Right ventricle myocardium inferior (tissue), 1 donor: ENCODE measurements around the gene KMT2B. TPM values are rescaled to one million over a fixed set of nuclear protein-coding genes. Genes with fewer than 3 reads are reported as not detected.
A peak's percentile ranks its signal among the peaks of the same experiment; 100 is the strongest.

ENCODE experiments used
- ATAC-seq: fragments of 200-7000 bp; cut with Tn5 transposase; one replicate; pipeline ENCODE4 v1.9.1; 2020; ENCODE audit warnings: mild to moderate bottlenecking, moderate library complexity
- DNase-seq: peaks from one replicate; pipeline ENCODE4 v3.0.0; 2021; ENCODE audit errors: missing footprints
- intact Hi-C: fragments of 100-400 bp; cut with DNase I; formaldehyde crosslinking; loops from one replicate; pipeline ENCODE4 v1.11.0; 2022
- total RNA-seq: library from RNA; stranded (reverse); fragmentation: NEBNext Ultra II Directional; extraction: Animal tissue kit (Norgen Biotek cat#: 25700); gene quantifications from one replicate; pipeline ENCODE4 v1.2.1, GENCODE V29; 2021
- donor health status: DM: no; HTN: yes; CAD: no; lungs with severe emphysema.

Gene KMT2B
- total RNA-seq, 1 donor from 2014 or later: 12.7 TPM

- DNase-seq (peak; percentile 69), ATAC-seq (no peak)
- intact Hi-C loops: no loop called here
These were observed 34.3 kb downstream of the KMT2B start for GRCh38 chr19:35751839-35752745.

GRCh38 chr19:35752746-35753350 is 35.0 kb downstream of the KMT2B start:
- no peak for ATAC-seq
- peak; percentile 63 for DNase-seq
- intact Hi-C loops: no loop called here

DNA sequence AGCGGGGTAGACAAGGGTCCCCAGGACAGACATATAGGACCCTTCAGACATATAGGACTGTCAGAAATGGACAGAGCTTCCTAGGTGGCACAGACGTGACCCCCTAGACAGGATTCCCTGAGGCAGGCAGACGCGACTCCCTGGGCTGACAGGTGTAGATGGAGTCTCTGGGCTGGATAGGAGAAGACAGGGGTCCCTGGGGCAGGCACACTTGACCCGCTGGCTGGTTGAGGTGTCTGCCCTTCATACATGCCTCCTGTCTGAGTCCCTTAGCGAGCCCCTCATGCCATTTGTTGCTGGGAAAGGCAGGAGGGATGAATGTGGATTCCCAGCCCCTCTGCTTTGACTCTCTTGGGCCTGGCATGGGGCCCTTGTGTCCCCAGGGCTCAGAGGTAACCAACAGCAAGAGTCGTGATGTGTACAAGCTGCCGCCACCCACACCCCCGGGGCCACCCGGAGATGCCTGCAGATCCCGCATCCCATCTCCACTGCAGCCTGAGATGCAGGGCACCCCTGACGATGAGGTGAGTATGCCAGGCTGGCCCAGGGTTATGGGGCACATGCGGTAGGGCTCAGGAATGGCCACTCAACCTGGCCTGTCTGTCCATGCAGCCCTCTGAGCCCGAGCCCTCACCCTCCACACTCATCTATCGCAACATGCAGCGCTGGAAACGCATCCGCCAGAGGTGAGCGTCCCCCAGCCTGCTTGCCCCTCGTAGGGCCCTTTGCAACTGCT is 36.0 kb downstream of the KMT2B start:
- ATAC-seq (no peak), DNase-seq (peak; percentile 63)
- intact Hi-C loops: no loop called here

DNA sequence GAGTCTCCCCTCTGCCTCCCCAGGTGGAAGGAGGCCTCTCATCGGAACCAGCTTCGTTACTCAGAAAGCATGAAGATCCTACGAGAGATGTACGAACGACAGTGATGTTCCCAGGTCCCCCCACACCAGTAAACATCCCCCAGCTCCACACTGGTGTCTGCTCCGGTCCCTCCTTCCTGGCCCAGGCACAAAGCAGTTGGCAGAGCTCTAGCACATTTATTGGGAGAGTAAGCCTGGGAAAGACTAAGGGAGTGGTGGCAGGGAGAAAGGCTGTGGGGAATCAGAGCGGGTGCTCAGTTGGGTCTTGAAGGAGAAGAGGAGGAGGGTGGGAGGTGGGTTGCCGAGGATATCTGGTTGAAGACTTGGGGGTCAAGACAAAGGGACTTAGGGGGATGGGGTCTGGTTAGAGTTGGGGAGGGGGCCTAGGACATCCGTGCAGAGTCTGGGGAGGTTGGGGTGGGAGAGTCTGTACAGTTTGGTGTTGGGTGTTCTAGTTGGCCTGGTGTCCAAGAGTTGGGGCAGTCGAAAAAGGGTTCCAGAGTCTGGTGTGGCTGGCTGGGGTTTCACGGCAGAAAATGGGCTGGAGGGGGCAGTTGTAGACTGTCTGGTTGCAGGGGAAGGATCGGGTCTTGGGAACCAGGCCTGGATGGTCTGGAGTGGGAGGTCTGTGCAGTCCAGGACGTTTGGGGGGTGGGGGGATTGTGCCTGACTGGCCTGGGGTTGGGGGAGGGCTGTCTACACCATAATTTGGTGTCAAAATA is 36.7 kb downstream of the KMT2B start:
- ATAC-seq (no peak), DNase-seq (peak; percentile 20)
- intact Hi-C loops: no loop called here

DNA sequence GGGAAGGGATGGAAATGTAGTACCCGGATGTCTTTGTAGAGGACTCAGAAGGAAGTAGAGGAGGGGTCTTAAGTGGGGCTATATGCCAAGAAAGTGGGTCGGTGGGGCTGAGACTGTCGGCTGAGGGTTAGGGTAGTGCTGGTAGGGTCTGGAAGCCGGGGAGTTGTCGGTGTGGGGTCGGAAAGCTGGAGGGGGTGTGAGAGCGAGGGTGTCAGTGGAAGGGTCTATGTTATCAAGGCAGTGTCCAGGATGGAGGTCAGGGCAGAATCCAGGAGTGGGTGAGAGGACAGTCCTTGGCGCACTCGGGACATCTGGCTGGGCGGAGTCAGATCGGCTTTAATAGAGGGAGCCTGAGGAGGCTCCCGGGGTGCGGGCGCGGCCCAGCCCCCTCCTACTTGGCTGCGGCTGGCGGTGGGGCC is 37.3 kb downstream of the KMT2B start:
- intact Hi-C loops: no loop called here
- ATAC-seq: peak; percentile 56
- DNase-seq: no peak

GRCh38 chr19:35755550-35756376 is 38.0 kb downstream of the KMT2B start:
- intact Hi-C loops: no loop called here
- peak; percentile 61 for ATAC-seq
- DNase-seq: peak; percentile 94

GRCh38 chr19:35756377-35757230 is 38.8 kb downstream of the KMT2B start, which contains the start of gene HSPB6:
TSS of gene HSPB6 (minus strand) at chr19:35757029. CDS start at chr19:35757008, 21 bp downstream.
- peak; percentile 88 for DNase-seq
- ATAC-seq: peak; percentile 43
- intact Hi-C loops: loop anchor here (1.0 kb wide), 1 partner anchor 40 kb away; no protein-coding TSS in a partner anchor

DNA sequence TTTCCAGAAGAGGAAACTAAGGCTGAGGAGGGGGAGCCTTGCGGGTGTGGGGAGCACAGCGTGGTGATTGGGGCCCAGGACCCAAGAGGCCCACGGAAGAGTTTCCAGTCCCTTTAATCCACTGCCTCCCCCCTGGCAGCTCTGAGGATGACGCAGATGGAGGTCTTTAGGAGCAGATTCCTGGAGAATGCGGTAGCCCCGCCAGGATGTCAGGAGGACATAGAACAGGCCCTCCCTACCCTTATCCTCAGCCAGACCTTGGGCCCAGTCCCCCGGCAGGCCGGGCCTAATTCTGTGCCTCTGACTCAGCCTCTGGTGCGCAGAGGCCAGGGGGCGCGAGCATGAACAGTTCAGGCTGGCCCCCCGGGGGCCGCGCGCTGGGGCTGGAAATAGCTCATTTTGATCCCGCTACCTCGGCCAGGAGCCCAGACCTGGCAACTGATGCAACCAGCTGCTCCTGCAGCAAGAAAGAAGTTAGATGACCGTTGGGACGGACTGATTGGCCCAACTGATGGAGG is 39.5 kb downstream of the KMT2B start:
- intact Hi-C loops: loop anchor here (1.0 kb wide), 1 partner anchor 41 kb away; no protein-coding TSS in a partner anchor
- peak; percentile 66 for ATAC-seq
- peak; percentile 94 for DNase-seq

DNA sequence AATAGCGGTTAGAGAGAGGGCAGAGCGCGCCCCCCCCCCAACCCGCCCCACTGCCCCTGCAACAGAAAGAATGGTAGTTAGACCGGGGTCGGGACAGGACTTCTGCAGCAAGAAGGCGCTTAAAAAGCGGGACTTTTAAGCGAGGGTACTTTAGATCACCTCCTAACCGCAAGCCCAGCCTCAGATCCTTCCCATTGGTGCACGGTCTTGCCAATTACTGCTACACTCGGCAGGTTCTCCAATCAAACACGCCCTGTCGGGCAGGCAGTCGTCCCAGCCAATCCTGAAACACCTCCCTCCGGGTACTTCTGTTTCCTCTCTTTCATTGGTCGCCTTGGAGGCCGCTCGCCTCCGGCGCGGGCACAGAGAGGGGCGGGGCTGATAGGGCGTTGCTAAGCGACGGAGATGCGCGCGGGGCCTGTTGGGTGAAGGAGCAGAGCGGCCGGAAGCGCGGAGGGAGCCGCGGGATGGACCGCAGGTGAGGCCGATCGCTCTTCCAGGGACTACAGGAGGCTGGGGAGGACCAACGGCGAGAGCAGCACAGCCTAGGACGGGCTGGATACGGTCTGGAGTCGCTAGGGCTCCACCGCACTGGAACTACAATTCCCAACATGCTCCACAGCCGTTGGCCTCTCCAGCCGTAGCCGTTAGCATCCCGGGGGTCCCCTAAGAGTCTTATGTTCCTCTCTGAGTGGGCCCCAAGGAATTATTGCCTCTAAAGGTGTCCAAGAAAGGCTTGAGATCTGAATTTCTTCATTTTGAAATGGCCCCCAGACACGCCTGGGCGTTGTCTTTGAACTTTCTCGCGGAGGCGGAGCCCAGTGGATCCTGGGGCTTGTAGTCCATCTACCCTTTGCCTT is 40.2 kb downstream of the KMT2B start, which contains the start of gene PROSER3:
Gene PROSER3, plus strand, starts transcription at position 428 of the 860 bp plus-strand sequence. Its CDS starts 40 bp downstream, at position 468.
- intact Hi-C loops: loop anchor here (1.0 kb wide), 1 partner anchor 42 kb away; no protein-coding TSS in a partner anchor
- DNase-seq: peak; percentile 99
- ATAC-seq: peak; percentile 79

DNA sequence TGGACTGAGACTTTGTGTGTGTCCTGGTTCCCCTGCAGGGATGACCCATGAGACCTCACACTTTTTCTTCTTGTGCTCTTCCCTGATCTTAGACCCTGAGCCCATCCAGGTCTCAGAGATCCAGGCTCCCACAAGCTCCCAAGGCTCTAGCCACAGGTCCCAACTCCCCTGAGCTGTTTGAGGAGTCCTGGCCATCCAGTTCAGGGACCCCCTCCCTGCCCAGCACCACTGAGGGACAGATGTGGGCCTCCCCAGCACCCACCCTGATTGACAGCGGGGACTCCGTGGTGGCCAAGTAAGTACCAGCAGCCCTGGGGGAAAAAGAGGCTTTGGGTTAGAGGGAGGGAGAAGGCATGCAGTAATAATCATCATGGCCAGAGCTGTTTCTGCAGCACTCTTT is 41.9 kb downstream of the KMT2B start:
- intact Hi-C loops: no loop called here
- DNase-seq: peak; percentile 49
- no peak for ATAC-seq

GRCh38 chr19:35760711-35761349 is 43.0 kb downstream of the KMT2B start:
- ATAC-seq: no peak
- intact Hi-C loops: no loop called here
- no peak for DNase-seq

- DNase-seq (peak; percentile 63), ATAC-seq (no peak)
- intact Hi-C loops: no loop called here
These were observed 46.9 kb downstream of the KMT2B start for GRCh38 chr19:35764432-35765315.

DNA sequence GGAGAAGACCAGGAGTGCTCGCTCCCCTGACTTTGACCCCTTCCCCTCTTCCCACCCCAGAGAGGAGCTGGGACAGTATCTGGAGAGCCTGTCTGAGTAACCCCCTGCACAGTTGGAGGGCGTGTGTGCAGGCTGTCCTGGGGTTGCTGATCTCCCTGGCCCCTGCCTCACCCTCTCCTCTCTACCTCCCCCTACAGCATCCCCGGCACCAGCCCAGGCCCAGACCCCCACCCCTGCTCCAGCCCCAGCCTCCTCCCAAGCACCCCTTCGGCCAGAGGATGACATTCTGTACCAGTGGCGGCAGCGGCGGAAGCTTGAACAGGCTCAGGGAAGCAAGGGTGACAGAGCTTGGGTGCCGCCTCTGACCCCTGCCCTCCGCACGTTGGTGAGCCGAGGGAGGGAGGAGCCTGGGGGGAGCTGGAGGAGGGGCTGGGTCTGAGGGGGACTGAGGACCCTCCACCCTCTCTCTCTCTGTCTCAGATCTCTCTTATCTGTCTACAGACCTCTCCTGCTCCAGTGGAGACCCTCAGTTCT is 48.8 kb downstream of the KMT2B start:
- intact Hi-C loops: no loop called here
- DNase-seq: peak; percentile 46
- no peak for ATAC-seq
